ENCODE data around the gene GRID2.

The GRID2 gene

DNA sequence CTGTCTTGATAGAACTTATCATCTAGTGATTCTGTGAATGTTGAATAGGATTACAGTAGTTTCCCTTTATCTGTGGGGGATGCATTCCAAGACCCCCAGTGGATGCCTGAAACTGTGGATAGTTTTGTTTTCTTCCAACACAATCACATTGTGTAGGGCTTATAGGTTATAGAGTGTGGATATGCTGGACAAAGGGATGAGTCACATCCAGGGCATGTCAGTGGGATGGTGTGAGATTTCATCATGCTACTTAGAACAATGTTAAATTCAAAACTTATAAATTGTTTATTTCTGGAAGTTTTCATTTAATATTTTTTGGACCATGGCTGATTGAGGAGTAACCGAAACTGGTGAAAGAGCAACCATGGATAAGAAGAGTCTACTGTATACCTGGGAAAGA, 1092.5 kb downstream of the GRID2 start:
- no peaks in the 10 kb centered on the region for H3K79me2 ChIP-seq
- no peak overlapping the region for H3K4me2 ChIP-seq (ENCODE audit: low read length)
- H3K9me3 ChIP-seq (ENCODE audit: control insufficient read depth, low read length): no peaks in the 10 kb centered on the region

DNA sequence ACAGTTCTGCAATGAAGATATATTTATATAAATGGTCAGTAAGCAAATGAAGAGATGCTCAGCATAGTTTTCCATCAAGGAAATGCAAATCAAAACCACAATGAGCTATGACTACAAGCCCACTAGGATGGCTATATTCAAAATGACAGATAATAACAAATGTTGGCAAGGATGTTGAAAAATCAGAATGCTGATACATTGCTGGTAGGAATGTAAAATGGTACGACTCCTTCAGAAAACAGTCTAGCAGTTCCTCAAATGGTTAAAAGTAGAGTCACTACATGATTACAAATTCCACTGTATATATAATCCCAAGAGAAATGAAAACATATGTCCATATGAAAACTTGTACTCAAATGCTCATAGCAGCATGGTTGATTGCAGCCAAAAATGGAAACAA, 1099.8 kb downstream of the GRID2 start:
- no peak overlapping the region for H3K9ac ChIP-seq
- H3K4me2 ChIP-seq (ENCODE audit: low read length): no peak overlapping the region
- H3K27me3 ChIP-seq (ENCODE audit: control insufficient read depth, insufficient read depth, low read length): no peaks in the 10 kb centered on the region
- no peaks in the 10 kb centered on the region for H3K36me3 ChIP-seq (ENCODE audit: control insufficient read depth, insufficient read depth, low read length)
- no peak overlapping the region for H3K27ac ChIP-seq
- no peak overlapping the region for H3K4me3 ChIP-seq (ENCODE audit: low read depth, low read length)
- TF ChIP-seq, protein P1, sequence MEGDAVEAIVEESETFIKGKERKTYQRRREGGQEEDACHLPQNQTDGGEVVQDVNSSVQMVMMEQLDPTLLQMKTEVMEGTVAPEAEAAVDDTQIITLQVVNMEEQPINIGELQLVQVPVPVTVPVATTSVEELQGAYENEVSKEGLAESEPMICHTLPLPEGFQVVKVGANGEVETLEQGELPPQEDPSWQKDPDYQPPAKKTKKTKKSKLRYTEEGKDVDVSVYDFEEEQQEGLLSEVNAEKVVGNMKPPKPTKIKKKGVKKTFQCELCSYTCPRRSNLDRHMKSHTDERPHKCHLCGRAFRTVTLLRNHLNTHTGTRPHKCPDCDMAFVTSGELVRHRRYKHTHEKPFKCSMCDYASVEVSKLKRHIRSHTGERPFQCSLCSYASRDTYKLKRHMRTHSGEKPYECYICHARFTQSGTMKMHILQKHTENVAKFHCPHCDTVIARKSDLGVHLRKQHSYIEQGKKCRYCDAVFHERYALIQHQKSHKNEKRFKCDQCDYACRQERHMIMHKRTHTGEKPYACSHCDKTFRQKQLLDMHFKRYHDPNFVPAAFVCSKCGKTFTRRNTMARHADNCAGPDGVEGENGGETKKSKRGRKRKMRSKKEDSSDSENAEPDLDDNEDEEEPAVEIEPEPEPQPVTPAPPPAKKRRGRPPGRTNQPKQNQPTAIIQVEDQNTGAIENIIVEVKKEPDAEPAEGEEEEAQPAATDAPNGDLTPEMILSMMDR (IDR thresholded peaks at IDR 0.05): no peak
- H3K4me1 ChIP-seq: no peaks in the 10 kb centered on the region
- H2AFZ ChIP-seq: no peak overlapping the region
- H3K9me3 ChIP-seq (ENCODE audit: control insufficient read depth, low read length): no peaks in the 10 kb centered on the region
- no peaks in the 10 kb centered on the region for H3K79me2 ChIP-seq

More for the DNA sequence above, 1092.5 kb downstream of the GRID2 start:
- Histone ChIP-seq H3K4me1 (no peaks in the 10 kb centered on the region), H3K9ac (no peak overlapping the region), H3K4me3 (ENCODE audit: low read depth, low read length) (no peak overlapping the region), H3K36me3 (ENCODE audit: control insufficient read depth, insufficient read depth, low read length) (no peaks in the 10 kb centered on the region), H2AFZ (no peak overlapping the region), H3K27ac (no peak overlapping the region), H3K27me3 (ENCODE audit: control insufficient read depth, insufficient read depth, low read length) (no peaks in the 10 kb centered on the region)
- TF ChIP-seq, protein P1 (IDR thresholded peaks at IDR 0.05): no peak

DNA sequence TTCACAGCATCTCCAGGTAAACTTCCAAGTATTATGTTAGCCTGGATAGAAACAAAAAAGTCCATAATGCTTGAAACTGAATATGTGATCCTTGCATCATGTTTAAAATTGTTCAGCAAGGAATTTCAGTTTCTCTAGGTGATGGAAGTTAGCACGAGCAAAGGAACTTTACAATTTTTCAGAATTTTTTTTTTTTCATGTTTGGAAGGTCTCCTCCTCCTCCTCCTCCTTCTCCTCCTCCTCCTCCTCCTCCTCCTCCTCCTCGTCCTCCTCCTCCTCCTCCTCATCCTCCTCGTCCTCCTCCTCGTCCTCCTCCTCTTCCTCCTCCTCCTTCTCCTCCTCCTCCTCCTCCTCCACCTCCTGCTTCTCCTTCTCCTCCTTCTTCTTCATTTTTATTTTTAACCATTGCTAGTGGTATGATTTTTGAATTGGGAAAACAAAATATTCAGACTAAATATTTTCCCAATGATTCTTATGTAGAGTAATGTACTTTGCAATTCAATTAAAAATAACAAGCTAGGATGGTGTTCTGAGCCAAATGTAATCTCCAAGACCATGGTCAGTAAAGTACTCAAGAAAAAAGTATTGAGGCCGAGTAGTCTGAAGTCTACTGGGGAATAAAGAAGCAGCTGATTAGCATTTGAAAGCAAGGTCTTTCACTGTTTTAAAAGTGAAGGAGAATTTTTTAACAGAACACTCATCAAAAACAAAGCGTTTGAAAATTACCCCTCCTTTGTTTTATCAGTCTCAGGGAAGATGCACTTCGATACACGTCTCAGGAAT, 1103.9 kb downstream of the GRID2 start:
- Histone ChIP-seq H2AFZ (no peak overlapping the region), H3K4me3 (ENCODE audit: low read depth, low read length) (no peak overlapping the region), H3K36me3 (ENCODE audit: control insufficient read depth, insufficient read depth, low read length) (no peaks in the 10 kb centered on the region), H3K27me3 (ENCODE audit: control insufficient read depth, insufficient read depth, low read length) (no peaks in the 10 kb centered on the region), H3K4me2 (ENCODE audit: low read length) (no peak overlapping the region), H3K79me2 (no peaks in the 10 kb centered on the region), H3K27ac (no peak overlapping the region), H3K9me3 (ENCODE audit: control insufficient read depth, low read length) (no peaks in the 10 kb centered on the region), H3K4me1 (no peaks in the 10 kb centered on the region), H3K9ac (no peak overlapping the region)
- TF ChIP-seq, protein P1 (IDR thresholded peaks at IDR 0.05): no peak

DNA sequence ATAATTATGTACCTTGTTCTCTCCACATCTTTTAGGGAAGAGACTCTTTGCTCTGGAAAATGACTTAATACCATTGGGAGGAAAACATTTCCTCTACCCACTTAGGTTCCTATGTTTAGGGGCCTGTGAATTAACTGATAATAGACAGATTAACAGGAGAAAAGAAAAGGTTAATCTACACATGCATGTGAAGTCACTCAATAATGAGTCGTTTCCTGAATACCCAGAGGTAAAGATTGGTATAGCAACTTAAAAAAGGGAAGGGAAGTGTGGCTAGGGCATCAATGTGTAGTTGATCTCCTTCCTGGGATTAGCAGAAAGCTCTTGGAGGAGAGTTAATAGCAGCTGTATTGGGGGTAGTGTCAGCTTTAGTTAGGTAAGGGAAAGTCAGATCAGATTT, 1105.3 kb downstream of the GRID2 start:
- no peak overlapping the region for H3K4me3 ChIP-seq (ENCODE audit: low read depth, low read length)
- H3K27ac ChIP-seq: no peak overlapping the region
- no peak overlapping the region for H3K9ac ChIP-seq
- no peaks in the 10 kb centered on the region for H3K79me2 ChIP-seq
- no peak overlapping the region for H3K4me2 ChIP-seq (ENCODE audit: low read length)
- TF ChIP-seq, protein P1 (IDR thresholded peaks at IDR 0.05): no peak
- H3K4me1 ChIP-seq: no peaks in the 10 kb centered on the region
- no peaks in the 10 kb centered on the region for H3K9me3 ChIP-seq (ENCODE audit: control insufficient read depth, low read length)
- no peaks in the 10 kb centered on the region for H3K27me3 ChIP-seq (ENCODE audit: control insufficient read depth, insufficient read depth, low read length)
- H3K36me3 ChIP-seq (ENCODE audit: control insufficient read depth, insufficient read depth, low read length): no peaks in the 10 kb centered on the region
- no peak overlapping the region for H2AFZ ChIP-seq

DNA sequence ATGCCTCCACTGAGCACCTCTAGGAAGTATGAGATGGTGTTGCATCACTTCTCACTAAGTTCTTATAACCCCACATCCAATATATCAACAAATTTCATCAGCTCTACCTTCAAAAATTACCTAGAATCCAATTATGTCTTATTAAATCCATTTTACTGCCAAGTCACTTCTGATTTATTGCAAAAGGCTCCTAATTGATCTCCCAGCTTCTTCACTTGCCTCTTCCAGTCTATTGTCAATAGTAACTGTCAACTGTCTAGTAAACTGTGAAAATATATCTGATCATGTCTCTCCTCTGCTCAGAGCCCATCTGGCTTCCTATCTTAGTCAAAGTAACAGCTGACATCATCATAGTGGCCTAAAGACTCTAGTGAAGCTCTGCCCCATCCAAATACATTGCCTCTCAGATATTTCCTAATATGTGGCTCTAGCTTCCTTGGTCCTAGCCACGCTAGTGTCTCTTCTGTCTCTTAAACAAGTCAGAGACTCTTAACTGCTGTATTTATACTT, 1110.3 kb downstream of the GRID2 start:
- TF ChIP-seq, protein P1 (IDR thresholded peaks at IDR 0.05): no peak
- no peaks in the 10 kb centered on the region for H3K79me2 ChIP-seq

More for the DNA sequence above, 1110.3 kb downstream of the GRID2 start:
- Histone ChIP-seq H2AFZ (no peak overlapping the region), H3K4me3 (ENCODE audit: low read depth, low read length) (no peak overlapping the region), H3K27ac (no peak overlapping the region), H3K36me3 (ENCODE audit: control insufficient read depth, insufficient read depth, low read length) (no peaks in the 10 kb centered on the region), H3K4me2 (ENCODE audit: low read length) (no peak overlapping the region), H3K4me1 (no peaks in the 10 kb centered on the region), H3K27me3 (ENCODE audit: control insufficient read depth, insufficient read depth, low read length) (no peaks in the 10 kb centered on the region), H3K9me3 (ENCODE audit: control insufficient read depth, low read length) (no peaks in the 10 kb centered on the region), H3K9ac (no peak overlapping the region)
